Subcutaneous adipose tissue (tissue), 4 donors: ENCODE results near the gene SNRNP70. TPM values are rescaled to one million over a fixed set of nuclear protein-coding genes. Genes with fewer than 3 reads are reported as not detected.
"Not testable (repeated sequence)": the region's sequence is repeated elsewhere in the genome, so short reads cannot be mapped to it uniquely, and the experiment has no call there.

Source experiments
- CTCF ChIP-seq: fragments of 450-650 bp; IDR thresholded peaks from one replicate; pipeline ENCODE4 v1.5.1; 2016; ENCODE audit warnings: low read depth, mild to moderate bottlenecking, control low read depth, antibody characterized with exemption, moderate library complexity
- total RNA-seq, 4 donors: library from RNA; depleted of rRNA; stranded (reverse); fragments of >200 nt; gene quantifications; one replicate each; pipeline ENCODE4 v1.1.0, GENCODE V29; 2016

The SNRNP70 gene
- 100 to 1,000 TPM; 122 to 164 (median 152) TPM for total RNA-seq

DNA sequence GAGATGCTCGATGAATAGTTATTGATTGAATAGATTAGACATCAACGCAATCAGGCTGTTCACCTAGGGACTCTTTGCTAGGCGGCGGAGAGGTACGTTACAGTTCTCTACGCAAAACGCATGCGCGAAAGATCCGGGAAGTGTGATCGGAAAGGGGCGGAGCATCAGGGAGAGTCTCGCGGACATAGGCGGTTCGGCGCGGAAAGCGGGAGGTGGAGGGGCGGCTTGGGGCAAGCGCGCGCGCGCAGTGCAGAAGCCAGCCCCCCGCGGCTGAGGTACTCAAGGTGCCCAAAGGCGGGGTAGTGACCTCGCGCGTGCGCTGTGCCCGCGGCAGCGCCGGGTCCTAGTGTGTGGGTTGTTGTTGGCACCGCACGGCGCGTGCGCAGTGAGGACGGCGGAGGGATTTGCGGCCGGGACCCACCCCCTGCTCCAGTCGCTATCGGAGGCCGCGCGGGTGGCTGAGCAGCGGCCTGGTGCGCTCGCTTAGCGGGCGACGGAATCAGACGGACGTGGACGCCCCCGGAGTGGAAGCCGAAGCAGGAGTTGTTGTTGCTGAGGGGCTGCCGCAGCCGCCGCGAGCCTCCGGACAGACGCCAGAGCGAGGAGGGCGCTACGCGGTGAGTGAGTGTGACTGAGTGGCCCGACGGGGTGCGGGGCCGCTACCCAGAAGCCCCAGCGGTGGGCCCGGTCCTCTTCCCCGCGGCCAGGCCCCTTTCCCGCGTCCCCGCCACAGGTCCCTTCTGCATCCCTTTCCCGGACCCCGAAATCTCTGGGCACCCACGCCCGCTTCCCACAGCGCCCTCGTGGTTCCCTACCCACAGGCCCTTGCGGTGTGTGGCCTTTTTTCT, at the start of gene SNRNP70:
TSS of gene SNRNP70 (plus strand) at position 432 of the 848 bp plus-strand sequence. CDS start 964 bp downstream, outside the sequence.
- no peak for TF ChIP-seq CTCF

GRCh38 chr19:49036815-49037214, 48.4 kb upstream of the SNRNP70 start, which contains the start of gene CGB1:
Gene CGB1, minus strand, starts transcription at chr19:49036895. Its CDS starts 184 bp downstream, at chr19:49036711.
- TF ChIP-seq CTCF = not testable (repeated sequence)

DNA sequence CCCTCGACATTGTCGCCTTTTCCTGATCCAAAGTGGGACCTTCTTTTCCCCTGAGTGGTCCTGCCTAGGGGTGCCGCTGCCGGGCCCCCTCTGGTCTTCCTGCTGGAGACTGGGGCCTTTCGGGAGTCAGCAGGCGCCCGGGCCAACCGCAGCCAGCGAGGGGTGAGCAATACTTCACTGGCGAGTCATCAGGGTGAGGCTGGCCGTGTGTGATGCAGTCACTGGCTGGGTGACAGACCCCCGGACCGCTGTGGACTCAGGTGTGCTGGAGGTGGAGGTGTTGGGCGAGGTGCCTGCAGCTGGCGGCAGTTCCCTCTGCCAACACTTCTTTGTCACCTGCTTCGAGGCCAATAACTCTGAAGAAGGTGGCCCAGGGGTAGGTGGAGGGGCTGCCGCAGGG, 43.1 kb upstream of the SNRNP70 start:
- no peak for TF ChIP-seq CTCF

GRCh38 chr19:49043548-49043947, 41.7 kb upstream of the SNRNP70 start, which contains the start of gene CGB5:
Gene CGB5, plus strand, starts transcription at chr19:49043848. Its CDS starts 362 bp downstream, at chr19:49044210.
- TF ChIP-seq CTCF = not testable (repeated sequence)

DNA sequence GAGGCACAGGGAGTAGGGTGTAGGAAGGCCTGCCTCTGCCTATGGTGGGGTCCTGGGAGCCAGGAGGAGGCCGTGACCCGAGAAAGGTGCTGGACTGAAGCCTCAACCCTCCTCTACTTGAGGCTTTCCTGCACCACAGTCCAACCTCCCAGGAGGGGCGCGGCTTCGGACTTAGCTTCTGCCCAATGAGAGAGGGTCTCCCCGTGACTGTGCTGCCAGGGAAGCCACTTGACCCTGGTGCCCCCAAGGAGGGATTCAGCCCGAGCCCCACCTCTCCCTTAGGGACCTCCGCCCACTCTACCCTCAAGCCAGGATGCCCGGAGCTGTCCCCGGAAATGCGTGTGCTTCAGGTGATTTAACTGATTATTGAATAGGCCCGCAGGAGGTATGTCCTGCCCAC, 36.2 kb upstream of the SNRNP70 start, which contains the start of gene CGB8:
TSS of gene CGB8 (minus strand) at position 101 of the 400 bp plus-strand sequence. CDS start 372 bp downstream, outside the sequence.
- TF ChIP-seq CTCF = not testable (repeated sequence)

DNA sequence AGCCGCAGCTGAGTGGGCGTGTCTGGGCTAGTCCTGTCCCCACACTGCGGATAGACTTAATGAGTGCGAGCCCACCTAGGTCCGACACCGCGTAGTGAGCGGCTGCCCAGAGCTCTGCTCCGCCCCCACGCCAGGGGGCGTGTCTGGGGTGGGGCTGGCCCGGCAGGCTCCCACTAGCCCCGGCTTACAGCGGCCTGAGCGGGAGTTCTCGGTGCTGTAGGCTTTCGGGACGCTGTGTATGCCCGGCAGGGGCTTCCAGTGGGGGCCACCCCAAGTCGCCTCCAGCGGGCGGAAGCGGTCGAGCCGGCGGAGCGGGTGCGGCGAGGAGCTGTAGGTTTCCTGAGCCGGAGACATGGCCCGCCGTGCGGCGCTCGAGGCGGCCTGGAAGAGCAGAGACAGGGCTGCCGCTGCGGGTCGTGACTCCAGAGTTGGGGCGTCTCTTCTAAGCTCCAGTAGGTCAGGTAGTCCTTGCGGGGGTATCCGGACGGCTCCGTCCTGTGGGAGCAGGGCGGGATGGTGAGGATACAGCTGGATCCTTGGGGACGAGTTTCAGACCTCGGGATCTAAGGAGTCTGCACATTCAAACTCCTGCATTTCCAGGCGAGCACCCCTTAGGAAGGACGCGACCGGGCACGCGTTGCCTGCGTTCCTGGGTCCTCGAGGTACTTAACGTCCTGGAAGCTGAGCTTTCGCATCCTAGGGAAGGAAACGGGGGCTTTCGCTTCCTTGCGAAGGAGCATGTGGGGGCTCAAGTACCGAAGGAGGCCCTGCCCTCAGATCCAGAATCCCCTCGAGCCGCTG, 28.9 kb upstream of the SNRNP70 start:
- no peak for TF ChIP-seq CTCF

DNA sequence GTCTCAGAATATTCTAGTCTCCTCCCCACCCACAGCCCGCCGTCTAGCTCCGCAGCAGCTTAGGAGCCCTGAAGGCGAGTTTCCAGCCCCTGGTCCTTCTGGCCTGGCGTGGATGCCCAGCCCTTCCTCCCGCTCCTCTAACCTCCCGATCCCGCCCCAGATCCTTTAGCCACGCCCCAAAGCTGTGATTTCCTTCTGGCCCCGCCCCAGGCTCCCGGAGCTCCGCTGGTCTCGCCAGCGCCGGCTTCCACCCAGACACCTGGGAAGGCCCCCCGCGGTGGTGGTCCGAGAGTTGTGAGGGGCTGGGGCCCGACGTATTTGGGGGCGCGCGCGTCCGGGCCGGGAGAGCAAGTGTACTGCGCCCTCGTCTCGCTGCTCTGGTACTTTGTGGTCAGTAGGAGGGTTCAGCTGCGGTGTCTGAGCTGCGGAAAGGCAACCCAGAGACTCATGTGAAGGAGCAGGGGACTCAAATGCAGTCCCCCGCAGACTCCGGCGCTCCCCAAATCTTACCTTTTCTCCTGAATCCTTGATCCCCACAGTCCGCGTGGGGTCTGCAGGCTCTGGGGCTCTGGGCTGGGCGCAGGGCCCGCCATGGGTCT, 27.5 kb upstream of the SNRNP70 start, which contains the start of gene CGB7:
TSS of gene CGB7 (minus strand) at position 114 of the 599 bp plus-strand sequence. CDS start 2,374 bp downstream, outside the sequence.
- TF ChIP-seq CTCF = no peak
